BE2C (cell line): ENCODE results near the gene MRPL34.

Experiments
- DNase-seq: peaks from one replicate; pipeline ENCODE4 v3.0.0-alpha.2; 2020
- H3K27me3 ChIP-seq: fragments of 250-450 bp; sonication (Bioruptor Pico); 2 replicates; pipeline ENCODE4 v1.5.1; 2020; ENCODE audit warnings: mild to moderate bottlenecking
- H3K36me3 ChIP-seq: fragments of 250-450 bp; sonication (Bioruptor Pico); 2 replicates; pipeline ENCODE4 v1.5.1; 2020; ENCODE audit warnings: mild to moderate bottlenecking
- H3K4me1 ChIP-seq: fragments of 250-450 bp; sonication (Bioruptor Pico); 2 replicates; pipeline ENCODE4 v1.5.1; 2020
- H3K4me3 ChIP-seq: 2 replicates; pipeline ENCODE4 v1.5.1; 2011; ENCODE audit warnings: low read depth, low read length
- H3K9me3 ChIP-seq: fragments of 250-450 bp; sonication (Bioruptor Pico); 2 replicates; pipeline ENCODE4 v1.5.1; 2020
- CTCF ChIP-seq: IDR thresholded peaks from 2 replicates; pipeline ENCODE4 v1.5.1; 2012; ENCODE audit warnings: mild to moderate bottlenecking, low read depth, low read length

Gene MRPL34

GRCh38 chr19:17332360-17332676, 26.6 kb downstream of the MRPL34 start:
- Histone ChIP-seq H3K9me3 (no peaks in the 10 kb centered on the region), H3K27me3 (no peaks in the 10 kb centered on the region), H3K4me3 (no peak overlapping the region)

GRCh38 chr19:17332677-17333581, 27.3 kb downstream of the MRPL34 start:
- Histone ChIP-seq H3K4me3 (no peak overlapping the region; the same call in 1 of the 2 replicates), H3K36me3 (no peaks in the 10 kb centered on the region), H3K9me3 (no peaks in the 10 kb centered on the region), H3K27me3 (no peaks in the 10 kb centered on the region), H3K4me1 (no peaks in the 10 kb centered on the region; the same call in 1 of the 2 replicates)
- no peak for TF ChIP-seq CTCF
- DNase-seq = peak; percentile 98

More at GRCh38 chr19:17332360-17332676, 26.6 kb downstream of the MRPL34 start:
- TF ChIP-seq CTCF = no peak
- H3K36me3 ChIP-seq = no peaks in the 10 kb centered on the region
- DNase-seq = no peak
- H3K4me1 ChIP-seq = no peaks in the 10 kb centered on the region; the same call in 1 of the 2 replicates

DNA sequence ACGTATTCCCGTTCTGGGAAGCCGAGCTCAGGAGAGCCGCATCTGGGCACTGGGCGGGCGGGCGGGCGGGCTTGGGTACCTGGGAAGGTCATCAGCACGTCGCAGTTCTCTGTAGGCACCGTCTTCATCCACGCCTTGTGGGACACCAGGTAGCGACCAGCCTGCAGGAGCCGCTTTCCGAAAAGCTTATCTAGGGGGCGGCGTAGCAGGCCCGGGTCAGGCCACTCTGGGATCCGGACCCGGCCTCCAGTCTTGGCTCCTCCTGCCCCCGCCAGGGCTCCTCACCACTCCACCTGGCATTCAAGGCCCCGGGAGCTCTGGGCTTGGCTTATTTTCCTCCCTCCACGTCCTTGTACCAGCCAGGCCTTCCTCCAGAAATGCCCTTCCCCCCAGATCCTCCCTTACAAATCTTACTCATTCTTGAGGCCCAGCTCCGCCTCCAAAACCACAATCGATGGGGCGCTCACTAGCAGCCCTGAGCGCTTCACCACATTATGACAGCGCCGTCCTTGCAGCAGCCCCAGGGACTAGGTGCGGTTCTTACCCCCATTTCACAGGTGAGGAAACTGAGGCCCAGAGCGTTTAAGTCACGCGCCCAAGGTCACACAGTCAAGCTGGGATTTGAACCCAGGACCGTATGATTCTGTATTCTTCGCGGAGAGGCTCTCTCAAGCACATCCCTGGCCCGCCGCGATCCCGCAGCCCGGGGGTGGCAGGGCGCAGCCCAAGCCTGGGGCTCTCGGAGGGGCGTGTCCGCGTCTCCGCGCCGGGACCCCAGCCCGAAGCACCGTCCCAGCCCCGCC, 28.1 kb downstream of the MRPL34 start:
- no peaks in the 10 kb centered on the region for H3K9me3 ChIP-seq
- no peak for TF ChIP-seq CTCF
- H3K4me3 ChIP-seq = peak overlapping the region; percentile 74
- DNase-seq = no peak
- no peaks in the 10 kb centered on the region; the same call in 1 of the 2 replicates for H3K4me1 ChIP-seq
- H3K36me3 ChIP-seq = no peaks in the 10 kb centered on the region; the same call in 1 of the 2 replicates
- H3K27me3 ChIP-seq = no peaks in the 10 kb centered on the region

DNA sequence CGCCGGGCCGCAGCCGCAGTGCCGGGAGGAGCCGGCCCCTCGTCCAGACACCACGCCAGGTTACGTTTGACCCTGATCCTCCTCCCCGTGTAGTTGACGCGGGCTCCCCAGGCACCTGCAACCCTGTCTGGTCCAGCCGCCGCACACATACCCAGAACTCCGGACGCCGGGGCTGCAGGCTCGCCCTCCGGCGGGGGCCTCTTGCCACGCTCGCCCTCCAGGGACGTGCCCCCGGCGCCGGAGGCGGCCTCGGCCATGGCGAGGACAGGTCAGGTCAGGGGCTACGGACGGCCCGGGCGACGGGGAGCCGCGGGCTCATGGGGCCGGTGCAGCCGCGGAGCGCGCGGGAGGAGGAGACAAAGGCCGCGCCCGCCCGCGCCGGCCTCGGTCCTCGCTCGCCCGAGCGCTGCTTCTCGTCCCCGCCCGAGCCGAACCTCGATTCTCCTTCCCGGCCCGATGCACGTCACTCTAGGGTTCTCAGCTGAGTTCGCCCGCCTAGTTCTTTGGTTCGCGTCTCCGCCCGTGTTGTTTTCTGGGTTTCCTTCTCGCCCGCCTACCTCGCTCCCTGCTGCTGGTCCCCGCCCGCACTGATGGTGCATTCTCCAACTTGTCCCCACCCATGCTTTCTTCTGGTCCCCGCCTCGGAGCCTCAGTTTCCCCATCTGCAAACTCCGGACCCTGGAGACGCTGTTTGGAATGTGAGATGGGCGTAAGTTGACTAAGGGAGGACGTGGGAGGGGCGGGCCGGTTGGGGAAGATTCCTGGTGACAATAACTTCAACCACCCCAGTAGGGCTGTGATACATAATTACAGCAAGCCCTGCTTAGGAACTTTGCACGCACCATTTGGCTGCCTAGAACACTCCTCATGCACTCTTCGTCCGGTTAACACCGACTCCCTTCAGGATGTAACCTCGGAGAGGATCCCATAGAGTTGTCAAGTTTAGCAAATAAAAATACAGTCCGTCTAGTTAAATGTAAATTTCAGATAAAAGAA, 29.0 kb downstream of the MRPL34 start, which contains the start of gene ANO8:
Gene ANO8 (minus strand): TSS at position 442 of the 996 bp plus-strand sequence. CDS start 185 bp downstream, at position 257.
- no peaks in the 10 kb centered on the region for H3K27me3 ChIP-seq
- peak; percentile 96 for DNase-seq
- no peak for TF ChIP-seq CTCF
- no peaks in the 10 kb centered on the region; the same call in 1 of the 2 replicates for H3K36me3 ChIP-seq
- no peaks in the 10 kb centered on the region; the same call in 1 of the 2 replicates for H3K4me1 ChIP-seq
- peak within 1 kb of the TSS; percentile 74 for H3K4me3 ChIP-seq
- H3K9me3 ChIP-seq = no peaks in the 10 kb centered on the region

GRCh38 chr19:17335575-17335974, 29.9 kb downstream of the MRPL34 start:
- no peaks in the 10 kb centered on the region for H3K27me3 ChIP-seq
- no peak overlapping the region for H3K4me3 ChIP-seq
- DNase-seq = peak; percentile 12
- no peaks in the 10 kb centered on the region for H3K9me3 ChIP-seq
- no peaks in the 10 kb centered on the region; the same call in 1 of the 2 replicates for H3K4me1 ChIP-seq
- no peaks in the 10 kb centered on the region; the same call in 1 of the 2 replicates for H3K36me3 ChIP-seq
- no peak for TF ChIP-seq CTCF
